NT2/D1 (cell line): ENCODE data around the gene DPEP1.
"Not testable (repeated sequence)": the region's sequence is repeated elsewhere in the genome, so short reads cannot be mapped to it uniquely, and the experiment has no call there.

Experiments used
- DNase-seq: peaks from one replicate; pipeline ENCODE4 v3.0.0-alpha.2; 2011; ENCODE audit warnings: low read depth, low spot score
- H3K27me3 ChIP-seq: 2 replicates; pipeline ENCODE4 v1.6.0; 2011; ENCODE audit warnings: mild to moderate bottlenecking; ENCODE audit not compliant: insufficient read length, insufficient read depth
- H3K36me3 ChIP-seq: 2 replicates; pipeline ENCODE4 v1.6.1; 2011; ENCODE audit warnings: mild to moderate bottlenecking, low read length, mixed read lengths; ENCODE audit not compliant: insufficient read depth, insufficient read length
- H3K4me1 ChIP-seq: 2 replicates; pipeline ENCODE4 v1.5.1; 2011; ENCODE audit not compliant: insufficient read depth, insufficient read length
- H3K4me3 ChIP-seq: 2 replicates; pipeline ENCODE4 v1.5.1; 2011; ENCODE audit warnings: low read depth; ENCODE audit not compliant: insufficient read length
- H3K9ac ChIP-seq: 2 replicates; pipeline ENCODE4 v1.6.0; 2011; ENCODE audit warnings: low read depth; ENCODE audit not compliant: insufficient read length
- H3K9me3 ChIP-seq: 2 replicates; pipeline ENCODE4 v1.5.1; 2011; ENCODE audit warnings: mild to moderate bottlenecking, low read length; ENCODE audit not compliant: insufficient read depth
- SUZ12 ChIP-seq: IDR thresholded peaks from 2 replicates; pipeline ENCODE4 v1.6.1; 2011; ENCODE audit not compliant: insufficient read length, insufficient read depth; ENCODE audit errors: extremely low read depth
- YY1 ChIP-seq: IDR thresholded peaks from 2 replicates; pipeline ENCODE4 v1.6.1; 2011; ENCODE audit not compliant: insufficient read length, insufficient read depth
- ZNF274 ChIP-seq: IDR thresholded peaks from 2 replicates; pipeline ENCODE4 v1.6.1; 2011; ENCODE audit warnings: mild to moderate bottlenecking, low read depth, low read length

DPEP1 gene

GRCh38 chr16:89582614-89583196, 30.7 kb upstream of the DPEP1 start:
- Histone ChIP-seq H3K27me3 (no peaks in the 10 kb centered on the region), H3K9me3 (peaks cover 11% of the 10 kb centered on the region; the same call in 1 of the 2 replicates), H3K4me1 (peaks cover 3% of the 10 kb centered on the region), H3K36me3 (peaks cover 77% of the 10 kb centered on the region), H3K9ac (no peak overlapping the region), H3K4me3 (no peak overlapping the region)
- TF ChIP-seq ZNF274 (no peak), YY1 (no peak), SUZ12 (no peak)
- no peak for DNase-seq

GRCh38 chr16:89583197-89583894, 30.1 kb upstream of the DPEP1 start:
- TF ChIP-seq SUZ12 (no peak), ZNF274 (no peak), YY1 (no peak)
- Histone ChIP-seq H3K9ac (no peak overlapping the region), H3K36me3 (peaks cover 80% of the 10 kb centered on the region), H3K4me3 (no peak overlapping the region), H3K4me1 (peaks cover 3% of the 10 kb centered on the region), H3K27me3 (no peaks in the 10 kb centered on the region), H3K9me3 (peaks cover 17% of the 10 kb centered on the region; the same call in 1 of the 2 replicates)
- no peak for DNase-seq

- Histone ChIP-seq H3K27me3 (no peaks in the 10 kb centered on the region), H3K36me3 (peaks cover 78% of the 10 kb centered on the region), H3K9me3 (peaks cover 24% of the 10 kb centered on the region; the same call in 1 of the 2 replicates), H3K4me1 (peaks cover 3% of the 10 kb centered on the region), H3K9ac (no peak overlapping the region), H3K4me3 (no peak overlapping the region)
- TF ChIP-seq ZNF274 (no peak), YY1 (no peak), SUZ12 (no peak)
- no peak for DNase-seq
Measured at GRCh38 chr16:89583895-89584644, 29.4 kb upstream of the DPEP1 start.

DNA sequence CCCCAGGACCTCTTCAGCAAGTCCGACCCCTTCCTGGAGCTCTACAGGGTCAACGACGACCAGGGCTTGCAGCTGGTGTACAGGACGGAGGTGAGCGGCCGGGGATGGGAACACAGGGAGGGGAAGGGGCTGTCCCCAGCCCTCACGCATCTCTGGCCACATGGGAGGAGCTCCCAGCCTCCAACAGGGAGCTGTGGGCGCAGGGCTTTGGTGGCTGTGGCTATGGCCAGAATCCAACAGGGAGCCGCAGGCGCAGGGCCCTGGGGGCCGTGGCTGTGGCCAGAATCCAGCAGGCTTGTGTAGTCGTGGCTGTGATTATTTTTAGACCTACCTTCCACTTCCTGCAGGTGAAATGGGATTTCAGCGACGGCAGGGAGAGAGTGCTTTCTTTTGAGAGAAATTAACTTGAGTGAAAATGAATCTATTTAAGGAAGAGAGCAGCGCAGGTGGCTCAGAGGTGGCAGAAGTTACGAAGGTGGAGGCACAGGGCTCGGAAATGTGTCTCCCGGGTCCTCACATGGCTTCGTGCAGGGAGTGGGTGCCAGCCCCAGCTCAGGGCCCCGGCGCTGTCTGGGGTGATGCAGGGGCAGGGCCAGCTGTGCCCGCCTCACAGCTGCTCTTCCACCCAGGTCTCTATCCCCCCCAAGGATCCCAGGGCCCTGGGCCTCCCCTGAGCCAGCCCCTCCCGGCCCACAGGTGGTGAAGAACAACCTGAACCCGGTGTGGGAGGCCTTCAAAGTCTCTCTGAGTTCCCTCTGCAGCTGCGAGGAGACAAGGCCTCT, 28.5 kb upstream of the DPEP1 start:
- Histone ChIP-seq H3K36me3 (peaks cover 81% of the 10 kb centered on the region), H3K9me3 (peaks cover 33% of the 10 kb centered on the region; the same call in 1 of the 2 replicates), H3K4me1 (peaks cover 3% of the 10 kb centered on the region), H3K9ac (no peak overlapping the region), H3K27me3 (no peaks in the 10 kb centered on the region), H3K4me3 (no peak overlapping the region)
- TF ChIP-seq SUZ12, result no peak
- no peak for TF ChIP-seq ZNF274
- no peak for TF ChIP-seq YY1
- no peak for DNase-seq

- H3K27me3 ChIP-seq, result no peaks in the 10 kb centered on the region
- TF ChIP-seq ZNF274, result no peak
- no peak for TF ChIP-seq SUZ12
- TF ChIP-seq YY1, result no peak
- no peak overlapping the region for H3K9ac ChIP-seq
- DNase-seq, result no peak
- H3K36me3 ChIP-seq, result peaks cover 79% of the 10 kb centered on the region
- peaks cover 34% of the 10 kb centered on the region; the same call in 1 of the 2 replicates for H3K9me3 ChIP-seq
- no peaks in the 10 kb centered on the region for H3K4me1 ChIP-seq
- no peak overlapping the region for H3K4me3 ChIP-seq
Measured at GRCh38 chr16:89586218-89586617, 27.2 kb upstream of the DPEP1 start.

DNA sequence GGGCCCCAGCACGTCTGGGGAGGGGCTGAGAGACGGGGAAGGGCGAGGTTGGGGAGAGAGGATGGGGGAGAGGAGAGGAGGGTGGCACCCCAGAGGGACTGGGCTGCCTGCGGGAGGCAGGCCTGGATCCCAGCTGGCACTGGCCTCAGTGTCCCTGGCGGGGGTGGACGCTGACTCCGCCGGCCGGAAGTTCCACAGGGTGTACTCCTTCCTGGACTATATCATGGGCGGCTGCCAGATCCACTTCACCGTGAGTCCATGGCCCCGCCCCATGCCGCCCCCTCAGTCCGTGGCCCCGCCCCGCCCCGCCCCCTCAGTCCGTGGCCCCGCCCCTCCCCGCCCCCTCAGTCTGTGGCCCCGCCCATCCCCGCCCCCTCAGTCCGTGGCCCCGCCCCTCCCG, 26.6 kb upstream of the DPEP1 start:
- Histone ChIP-seq H3K4me3 (no peak overlapping the region), H3K4me1 (no peaks in the 10 kb centered on the region), H3K9me3 (peaks cover 34% of the 10 kb centered on the region; the same call in 1 of the 2 replicates), H3K36me3 (peaks cover 78% of the 10 kb centered on the region), H3K9ac (no peak overlapping the region), H3K27me3 (no peaks in the 10 kb centered on the region)
- TF ChIP-seq YY1, result no peak
- no peak for DNase-seq

- H3K36me3 ChIP-seq, result peaks cover 69% of the 10 kb centered on the region
- peaks cover 34% of the 10 kb centered on the region; the same call in 1 of the 2 replicates for H3K9me3 ChIP-seq
- not testable (repeated sequence) for DNase-seq, H3K4me1 ChIP-seq, H3K4me3 ChIP-seq, H3K27me3 ChIP-seq, H3K9ac ChIP-seq
Measured at GRCh38 chr16:89587676-89588075, 25.8 kb upstream of the DPEP1 start.
